DMS79 treated with DMSO at 0.1 percent for 48 hours (cell line): ENCODE measurements around the gene NEFH.
A peak's percentile ranks its signal among the peaks of the same experiment; 100 is the strongest.
"Not testable (repeated sequence)": the region's sequence is repeated elsewhere in the genome, so short reads cannot be mapped to it uniquely, and the experiment has no call there.

Source experiments
- DNase-seq: peaks from one replicate; lab custom pipeline; 2025; lab: John Stamatoyannopoulos, UW

Gene NEFH

GRCh38 chr22:29461263-29461662, 18.8 kb upstream of the NEFH start:
- no peak for DNase-seq

GRCh38 chr22:29463629-29464028, 16.4 kb upstream of the NEFH start:
- no peak for DNase-seq

DNA sequence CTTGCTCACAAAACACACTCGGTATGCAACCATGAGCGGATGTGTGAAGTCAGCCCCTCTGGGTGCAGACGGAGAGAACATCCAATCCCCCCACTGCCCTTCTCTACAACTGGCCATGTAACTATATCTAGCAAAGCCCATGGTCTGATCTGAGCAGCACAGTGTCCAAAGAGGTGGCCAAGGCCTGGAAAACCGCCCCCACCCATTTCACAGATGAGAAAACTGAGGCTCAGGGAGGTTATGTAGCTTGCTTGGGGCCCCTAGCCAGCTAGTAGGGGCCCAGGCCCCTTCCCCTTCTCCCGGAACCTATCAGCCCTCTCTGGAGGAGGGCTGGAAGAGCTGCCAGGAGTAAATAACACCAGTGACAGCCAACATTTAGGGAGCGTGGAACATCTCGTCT, 15.4 kb upstream of the NEFH start:
- DNase-seq = no peak

GRCh38 chr22:29469755-29470154, 10.3 kb upstream of the NEFH start:
- DNase-seq = peak; percentile 6

DNA sequence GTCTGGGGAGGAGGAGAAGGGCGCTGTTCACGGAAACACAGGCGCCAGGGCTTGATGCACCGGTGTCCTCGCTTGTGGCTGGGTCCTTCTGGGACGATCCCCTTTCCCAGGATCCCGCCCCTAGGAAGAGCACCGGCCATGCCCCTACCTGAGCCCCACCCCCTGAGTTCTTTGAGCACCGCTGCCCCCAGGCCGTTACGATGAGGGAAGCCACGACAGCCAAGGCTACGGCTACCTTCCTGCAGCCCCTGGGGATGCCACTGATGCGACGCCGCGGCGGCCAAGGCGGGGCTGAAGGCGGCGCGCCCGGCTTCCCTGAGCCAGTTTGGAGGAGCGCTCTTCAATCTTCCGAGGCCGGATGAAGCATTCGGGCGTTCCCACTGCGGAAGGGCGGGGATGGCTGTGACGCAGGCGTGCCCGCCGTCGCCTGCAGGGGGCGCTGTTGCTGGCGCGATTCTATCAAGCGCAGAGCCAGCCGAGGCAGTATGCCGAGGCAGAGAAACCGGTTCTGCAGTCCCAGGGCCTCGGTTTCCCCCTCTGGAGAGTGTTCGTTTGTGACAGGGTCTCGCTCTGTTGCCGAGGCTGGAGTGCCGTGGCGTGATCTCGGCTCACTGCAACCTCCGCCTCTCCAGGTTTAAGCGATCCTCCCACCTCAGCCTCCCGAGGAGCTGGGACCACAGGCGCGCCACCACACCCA, 9.7 kb upstream of the NEFH start:
- DNase-seq = peak; percentile 39

DNA sequence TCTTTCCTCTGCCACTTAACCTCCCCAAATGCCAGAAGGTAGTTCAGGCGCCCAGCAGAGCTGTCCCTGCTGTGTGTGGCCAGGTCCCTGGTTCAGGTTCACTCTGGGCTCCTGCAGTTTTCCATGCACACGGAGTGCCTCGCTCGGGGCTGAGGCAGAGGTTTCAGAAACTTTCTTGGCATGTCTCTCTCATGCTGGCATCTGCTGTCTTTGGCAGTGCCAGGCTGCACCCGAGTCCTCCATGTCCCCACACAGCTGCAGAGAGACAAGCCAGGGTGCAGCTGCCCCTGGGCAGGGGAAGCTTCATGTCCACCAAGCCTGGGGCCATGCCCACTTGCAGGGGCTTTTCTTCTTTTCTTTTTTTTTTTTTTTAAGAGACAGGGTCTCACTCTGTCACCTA, 7.0 kb upstream of the NEFH start:
- no peak for DNase-seq

- DNase-seq = no peak
Measured at GRCh38 chr22:29475550-29475949, 4.5 kb upstream of the NEFH start.

DNA sequence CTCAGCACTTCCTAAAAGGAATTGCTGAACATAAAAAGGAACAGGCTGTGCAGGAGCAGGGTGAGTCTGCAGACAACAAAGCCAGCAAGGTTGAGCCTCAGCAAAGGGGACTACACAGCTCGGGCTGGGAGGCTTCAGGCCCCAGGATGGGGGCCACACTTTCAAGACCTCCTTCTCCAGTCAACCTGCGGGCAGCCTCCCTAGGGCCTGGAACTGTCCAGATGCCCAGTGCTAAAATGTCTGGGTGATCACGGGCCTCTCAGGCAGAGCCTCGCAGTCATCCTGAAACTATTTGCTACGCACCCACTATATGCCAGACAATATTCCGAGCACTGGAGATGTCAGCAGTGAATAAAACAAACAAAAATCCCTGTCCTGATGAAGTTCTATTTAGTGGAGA, 3.9 kb upstream of the NEFH start:
- no peak for DNase-seq

DNA sequence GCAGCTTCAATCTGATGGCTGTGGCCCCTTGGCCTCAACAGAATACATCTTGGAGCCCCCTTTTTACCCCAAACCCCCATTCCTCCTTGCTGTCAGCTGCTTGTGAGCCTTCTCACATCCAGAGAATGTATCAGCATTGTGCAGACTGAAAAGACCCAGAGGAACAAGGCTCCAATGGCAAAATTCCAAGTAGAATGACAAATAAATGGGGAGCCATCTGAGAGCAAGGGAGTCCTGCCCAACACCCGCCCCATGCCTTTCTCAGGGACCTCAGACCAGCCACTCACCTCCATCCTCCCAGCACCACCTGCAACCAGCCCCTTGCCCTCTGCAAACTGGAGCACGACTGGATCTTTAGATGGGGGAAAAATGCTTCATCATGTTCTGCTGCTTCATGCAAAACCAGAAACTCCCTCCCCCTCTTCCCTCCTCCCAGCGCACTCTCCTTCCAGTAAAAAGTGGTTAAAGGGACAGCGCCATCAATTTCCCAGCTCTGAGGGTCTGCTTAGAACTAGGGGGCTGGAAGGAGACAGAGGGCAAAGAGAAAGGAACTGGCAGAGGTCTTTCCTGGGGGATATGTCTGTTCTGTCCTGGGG, 2.2 kb upstream of the NEFH start:
- DNase-seq = peak; percentile 57

DNA sequence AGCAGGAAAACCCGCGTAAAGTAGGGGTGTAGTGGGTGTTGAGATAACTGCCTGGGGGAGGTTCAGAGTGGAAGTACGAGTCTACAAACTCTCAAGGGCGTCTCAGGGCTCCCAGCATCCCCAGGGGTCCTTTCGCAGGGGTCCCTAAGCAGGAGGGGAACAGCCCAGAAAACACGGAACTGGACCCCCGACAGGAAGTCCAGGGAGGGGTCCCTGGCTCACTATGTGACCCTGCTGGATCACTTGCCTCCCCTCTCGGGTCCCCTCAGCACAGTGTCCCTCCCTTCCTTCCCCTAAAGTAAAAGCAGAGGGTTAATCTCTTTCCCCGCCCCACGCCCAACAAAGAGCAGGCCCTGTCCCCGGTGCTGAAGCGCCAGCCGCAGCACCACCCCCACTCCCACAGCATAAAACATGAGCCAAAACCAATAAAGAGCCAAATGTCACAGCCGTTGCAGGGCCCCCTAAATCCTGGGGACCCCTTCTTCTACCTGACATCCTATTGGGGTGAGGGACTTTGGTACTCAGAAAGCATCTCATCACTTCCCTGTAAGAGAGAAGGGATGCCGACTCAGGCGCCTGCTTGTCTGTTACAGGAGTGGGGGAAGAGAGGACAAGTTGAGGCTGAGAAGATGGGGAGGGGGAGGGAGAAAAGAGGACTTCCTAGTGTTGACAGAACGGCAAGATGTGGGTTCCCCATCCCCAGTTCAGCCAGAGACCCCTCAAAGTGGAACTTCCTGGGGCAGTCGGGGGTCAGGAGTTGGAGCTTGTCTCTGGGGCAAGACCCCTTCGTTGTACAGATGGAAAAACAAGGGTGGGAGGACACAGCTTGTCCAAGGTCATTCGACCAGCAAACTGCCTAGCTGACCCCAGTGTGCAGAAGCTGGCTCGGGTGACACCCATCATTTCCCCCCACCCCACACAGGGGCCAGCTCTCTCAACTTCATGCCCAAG, 1.4 kb upstream of the NEFH start:
- DNase-seq = peak; percentile 25

DNA sequence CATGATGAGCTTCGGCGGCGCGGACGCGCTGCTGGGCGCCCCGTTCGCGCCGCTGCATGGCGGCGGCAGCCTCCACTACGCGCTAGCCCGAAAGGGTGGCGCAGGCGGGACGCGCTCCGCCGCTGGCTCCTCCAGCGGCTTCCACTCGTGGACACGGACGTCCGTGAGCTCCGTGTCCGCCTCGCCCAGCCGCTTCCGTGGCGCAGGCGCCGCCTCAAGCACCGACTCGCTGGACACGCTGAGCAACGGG, 169 bp downstream of the NEFH start:
- DNase-seq = no peak

- DNase-seq = no peak
Measured at GRCh38 chr22:29480512-29481264, 670 bp downstream of the NEFH start.

DNA sequence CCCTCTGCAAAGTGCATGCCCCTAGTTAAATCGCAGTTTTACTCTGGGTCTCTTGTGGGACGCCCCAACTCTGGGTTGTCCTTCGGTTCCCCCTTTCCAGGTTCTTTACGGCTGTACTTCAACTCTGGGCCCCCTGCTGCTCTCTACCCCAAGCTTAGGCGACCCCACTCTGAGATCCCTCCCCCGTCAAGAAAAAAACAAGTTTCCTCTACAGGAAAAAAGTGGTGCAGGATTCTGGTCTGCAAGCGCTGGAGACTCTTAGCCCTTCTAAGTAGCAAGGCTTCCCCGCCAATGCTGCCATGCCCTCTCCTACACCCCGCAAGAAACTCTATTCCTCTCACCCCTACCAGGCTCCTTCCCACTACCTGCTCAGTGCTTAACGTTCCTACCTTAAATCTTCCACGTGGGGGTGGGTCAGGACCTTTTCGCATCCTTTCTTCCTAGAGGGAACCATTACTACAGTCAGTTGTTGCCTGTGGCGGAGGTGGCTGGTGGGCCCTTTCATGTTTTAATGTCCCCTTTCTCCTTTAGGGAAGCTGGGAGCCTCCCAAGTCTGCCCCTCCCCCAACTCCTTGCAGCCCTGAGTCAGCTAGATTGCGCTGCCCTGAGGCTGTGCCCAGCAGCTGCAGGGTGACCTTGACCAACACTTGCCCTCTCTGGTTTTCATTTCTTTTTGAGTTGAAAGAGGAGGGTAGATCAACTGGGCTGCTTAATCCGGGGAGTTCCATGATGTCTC, 1.4 kb downstream of the NEFH start:
- peak; percentile 1 for DNase-seq

GRCh38 chr22:29482253-29482652, 2.2 kb downstream of the NEFH start:
- no peak for DNase-seq

- DNase-seq = no peak
Measured at GRCh38 chr22:29482726-29483125, 2.7 kb downstream of the NEFH start.

DNA sequence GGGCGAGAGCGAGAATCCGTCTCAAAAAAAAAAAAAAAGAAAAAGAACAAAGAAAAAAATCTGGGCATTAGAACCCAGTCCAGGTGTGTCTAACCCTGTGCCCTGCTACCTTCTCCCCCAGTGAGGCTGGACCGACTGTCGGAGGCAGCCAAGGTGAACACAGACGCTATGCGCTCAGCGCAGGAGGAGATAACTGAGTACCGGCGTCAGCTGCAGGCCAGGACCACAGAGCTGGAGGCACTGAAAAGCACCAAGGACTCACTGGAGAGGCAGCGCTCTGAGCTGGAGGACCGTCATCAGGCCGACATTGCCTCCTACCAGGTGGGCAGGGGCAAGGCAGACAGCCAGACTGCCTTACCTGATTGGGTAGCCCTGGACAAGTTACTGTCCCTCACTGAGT, 3.2 kb downstream of the NEFH start:
- no peak for DNase-seq

DNA sequence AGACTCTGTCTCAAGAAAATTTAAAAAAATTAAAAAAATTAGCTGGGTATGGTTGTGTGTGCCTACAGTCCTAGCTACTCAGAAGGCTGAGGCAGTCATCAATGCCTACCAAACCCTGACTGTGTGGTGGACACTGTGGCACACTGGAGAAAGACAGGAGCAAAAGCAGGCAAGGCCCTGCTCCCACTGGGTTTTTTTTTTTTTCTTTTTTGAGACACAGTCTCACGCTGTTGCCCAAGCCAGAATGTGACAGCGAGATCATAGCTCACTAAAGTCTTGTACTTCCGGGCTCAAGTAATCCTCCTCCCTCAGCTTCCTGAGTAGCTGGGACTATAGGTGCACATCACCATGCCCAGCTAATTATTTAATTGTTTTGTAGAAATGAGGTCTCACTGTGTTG, 4.6 kb downstream of the NEFH start:
- DNase-seq = no peak

GRCh38 chr22:29485448-29485847, 5.4 kb downstream of the NEFH start:
- no peak for DNase-seq

GRCh38 chr22:29487426-29487986, 7.5 kb downstream of the NEFH start:
- no peak for DNase-seq

GRCh38 chr22:29489127-29489780, 9.2 kb downstream of the NEFH start:
- not testable (repeated sequence) for DNase-seq

- DNase-seq = no peak
Measured at GRCh38 chr22:29491012-29491411, 11.0 kb downstream of the NEFH start.
